WTC11 (cell line): ENCODE data around the gene NAMPT.

ENCODE experiments used
- ATF1 ChIP-seq: sonication (generic); formaldehyde crosslinking; IDR thresholded peaks from 2 replicates; pipeline ENCODE4 v1.8.1; 2023; ENCODE audit warnings: mild to moderate bottlenecking, moderate library complexity, missing genetic modification reagents
- FOXP1 ChIP-seq: sonication (generic); formaldehyde crosslinking; IDR thresholded peaks from 2 replicates; pipeline ENCODE4 v1.8.0; 2022; ENCODE audit warnings: missing genetic modification reagents, mild to moderate bottlenecking, moderate library complexity, borderline replicate concordance
- NFATC4 ChIP-seq: fragments of 250-450 bp; sonication (Bioruptor Pico); IDR thresholded peaks from 2 replicates; pipeline ENCODE4 v1.9.0; 2021; ENCODE audit warnings: mild to moderate bottlenecking
- RORB ChIP-seq: fragments of 250-450 bp; sonication (Bioruptor Pico); IDR thresholded peaks from 2 replicates; pipeline ENCODE4 v1.9.0; 2021; ENCODE audit warnings: mild to moderate bottlenecking
- TEAD4 ChIP-seq: sonication (generic); formaldehyde crosslinking; IDR thresholded peaks from 2 replicates; pipeline ENCODE4 v1.8.0; 2022; ENCODE audit warnings: mild to moderate bottlenecking, missing genetic modification reagents
- TF ChIP-seq, protein P1 (sequence below): sonication (generic); formaldehyde crosslinking; IDR thresholded peaks from 2 replicates; pipeline ENCODE4 v1.8.1; 2023; ENCODE audit warnings: mild to moderate bottlenecking, moderate library complexity, missing genetic modification reagents
- TF ChIP-seq, protein P2 (sequence below): fragments of 200-600 bp; IDR thresholded peaks from 2 replicates; pipeline ENCODE4 v1.8.0; 2022; ENCODE audit warnings: antibody characterized with exemption
- TF ChIP-seq, protein P3 (sequence below): sonication (generic); formaldehyde crosslinking; IDR thresholded peaks from 2 replicates; pipeline ENCODE4 v1.8.0; 2023; ENCODE audit warnings: missing genetic modification reagents, mild to moderate bottlenecking, borderline replicate concordance
- TF ChIP-seq, protein P4 (sequence below): sonication (generic); formaldehyde crosslinking; IDR thresholded peaks from 2 replicates; pipeline ENCODE4 v1.8.0; 2023; ENCODE audit warnings: missing genetic modification reagents
- TF ChIP-seq, protein P5 (sequence below): sonication (generic); formaldehyde crosslinking; conservative IDR thresholded peaks from 2 replicates; pipeline ENCODE4 v1.8.1; 2022; ENCODE audit warnings: mild to moderate bottlenecking, missing genetic modification reagents

DNA sequence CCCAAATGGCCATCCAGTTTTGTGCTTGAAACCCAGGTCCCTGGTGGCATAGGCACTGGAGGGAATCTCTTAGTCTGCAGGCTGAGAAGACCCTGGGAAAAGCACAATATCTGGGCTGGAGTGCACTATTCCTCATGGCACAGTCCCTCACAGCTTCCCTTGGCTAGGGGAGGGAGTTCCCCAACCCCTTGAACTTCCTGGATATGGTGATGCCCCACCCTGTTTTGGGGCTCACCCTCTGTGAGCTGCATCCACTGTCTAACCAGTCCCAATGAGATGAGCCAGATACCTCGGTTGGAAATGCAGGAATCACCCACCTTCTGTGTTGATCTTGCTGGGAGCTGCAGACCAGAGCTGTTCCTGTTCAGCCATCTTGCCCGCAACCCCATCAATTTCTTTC, 19.8 kb upstream of the NAMPT start:
- no peak for TF ChIP-seq RORB (CRISPR knock-in tag)
- TF ChIP-seq, protein P1, sequence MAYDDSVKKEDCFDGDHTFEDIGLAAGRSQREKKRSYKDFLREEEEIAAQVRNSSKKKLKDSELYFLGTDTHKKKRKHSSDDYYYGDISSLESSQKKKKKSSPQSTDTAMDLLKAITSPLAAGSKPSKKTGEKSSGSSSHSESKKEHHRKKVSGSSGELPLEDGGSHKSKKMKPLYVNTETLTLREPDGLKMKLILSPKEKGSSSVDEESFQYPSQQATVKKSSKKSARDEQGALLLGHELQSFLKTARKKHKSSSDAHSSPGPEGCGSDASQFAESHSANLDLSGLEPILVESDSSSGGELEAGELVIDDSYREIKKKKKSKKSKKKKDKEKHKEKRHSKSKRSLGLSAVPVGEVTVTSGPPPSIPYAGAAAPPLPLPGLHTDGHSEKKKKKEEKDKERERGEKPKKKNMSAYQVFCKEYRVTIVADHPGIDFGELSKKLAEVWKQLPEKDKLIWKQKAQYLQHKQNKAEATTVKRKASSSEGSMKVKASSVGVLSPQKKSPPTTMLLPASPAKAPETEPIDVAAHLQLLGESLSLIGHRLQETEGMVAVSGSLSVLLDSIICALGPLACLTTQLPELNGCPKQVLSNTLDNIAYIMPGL (CRISPR knock-in tag), result no peak
- TF ChIP-seq, protein P2, sequence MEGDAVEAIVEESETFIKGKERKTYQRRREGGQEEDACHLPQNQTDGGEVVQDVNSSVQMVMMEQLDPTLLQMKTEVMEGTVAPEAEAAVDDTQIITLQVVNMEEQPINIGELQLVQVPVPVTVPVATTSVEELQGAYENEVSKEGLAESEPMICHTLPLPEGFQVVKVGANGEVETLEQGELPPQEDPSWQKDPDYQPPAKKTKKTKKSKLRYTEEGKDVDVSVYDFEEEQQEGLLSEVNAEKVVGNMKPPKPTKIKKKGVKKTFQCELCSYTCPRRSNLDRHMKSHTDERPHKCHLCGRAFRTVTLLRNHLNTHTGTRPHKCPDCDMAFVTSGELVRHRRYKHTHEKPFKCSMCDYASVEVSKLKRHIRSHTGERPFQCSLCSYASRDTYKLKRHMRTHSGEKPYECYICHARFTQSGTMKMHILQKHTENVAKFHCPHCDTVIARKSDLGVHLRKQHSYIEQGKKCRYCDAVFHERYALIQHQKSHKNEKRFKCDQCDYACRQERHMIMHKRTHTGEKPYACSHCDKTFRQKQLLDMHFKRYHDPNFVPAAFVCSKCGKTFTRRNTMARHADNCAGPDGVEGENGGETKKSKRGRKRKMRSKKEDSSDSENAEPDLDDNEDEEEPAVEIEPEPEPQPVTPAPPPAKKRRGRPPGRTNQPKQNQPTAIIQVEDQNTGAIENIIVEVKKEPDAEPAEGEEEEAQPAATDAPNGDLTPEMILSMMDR, result no peak
- TF ChIP-seq, protein P3, sequence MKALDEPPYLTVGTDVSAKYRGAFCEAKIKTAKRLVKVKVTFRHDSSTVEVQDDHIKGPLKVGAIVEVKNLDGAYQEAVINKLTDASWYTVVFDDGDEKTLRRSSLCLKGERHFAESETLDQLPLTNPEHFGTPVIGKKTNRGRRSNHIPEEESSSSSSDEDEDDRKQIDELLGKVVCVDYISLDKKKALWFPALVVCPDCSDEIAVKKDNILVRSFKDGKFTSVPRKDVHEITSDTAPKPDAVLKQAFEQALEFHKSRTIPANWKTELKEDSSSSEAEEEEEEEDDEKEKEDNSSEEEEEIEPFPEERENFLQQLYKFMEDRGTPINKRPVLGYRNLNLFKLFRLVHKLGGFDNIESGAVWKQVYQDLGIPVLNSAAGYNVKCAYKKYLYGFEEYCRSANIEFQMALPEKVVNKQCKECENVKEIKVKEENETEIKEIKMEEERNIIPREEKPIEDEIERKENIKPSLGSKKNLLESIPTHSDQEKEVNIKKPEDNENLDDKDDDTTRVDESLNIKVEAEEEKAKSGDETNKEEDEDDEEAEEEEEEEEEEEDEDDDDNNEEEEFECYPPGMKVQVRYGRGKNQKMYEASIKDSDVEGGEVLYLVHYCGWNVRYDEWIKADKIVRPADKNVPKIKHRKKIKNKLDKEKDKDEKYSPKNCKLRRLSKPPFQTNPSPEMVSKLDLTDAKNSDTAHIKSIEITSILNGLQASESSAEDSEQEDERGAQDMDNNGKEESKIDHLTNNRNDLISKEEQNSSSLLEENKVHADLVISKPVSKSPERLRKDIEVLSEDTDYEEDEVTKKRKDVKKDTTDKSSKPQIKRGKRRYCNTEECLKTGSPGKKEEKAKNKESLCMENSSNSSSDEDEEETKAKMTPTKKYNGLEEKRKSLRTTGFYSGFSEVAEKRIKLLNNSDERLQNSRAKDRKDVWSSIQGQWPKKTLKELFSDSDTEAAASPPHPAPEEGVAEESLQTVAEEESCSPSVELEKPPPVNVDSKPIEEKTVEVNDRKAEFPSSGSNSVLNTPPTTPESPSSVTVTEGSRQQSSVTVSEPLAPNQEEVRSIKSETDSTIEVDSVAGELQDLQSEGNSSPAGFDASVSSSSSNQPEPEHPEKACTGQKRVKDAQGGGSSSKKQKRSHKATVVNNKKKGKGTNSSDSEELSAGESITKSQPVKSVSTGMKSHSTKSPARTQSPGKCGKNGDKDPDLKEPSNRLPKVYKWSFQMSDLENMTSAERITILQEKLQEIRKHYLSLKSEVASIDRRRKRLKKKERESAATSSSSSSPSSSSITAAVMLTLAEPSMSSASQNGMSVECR, result no peak
- TF ChIP-seq ATF1, result no peak
- TF ChIP-seq NFATC4 (CRISPR knock-in tag), result no peak
- no peak for TF ChIP-seq TEAD4 (CRISPR knock-in tag)
- TF ChIP-seq, protein P4, sequence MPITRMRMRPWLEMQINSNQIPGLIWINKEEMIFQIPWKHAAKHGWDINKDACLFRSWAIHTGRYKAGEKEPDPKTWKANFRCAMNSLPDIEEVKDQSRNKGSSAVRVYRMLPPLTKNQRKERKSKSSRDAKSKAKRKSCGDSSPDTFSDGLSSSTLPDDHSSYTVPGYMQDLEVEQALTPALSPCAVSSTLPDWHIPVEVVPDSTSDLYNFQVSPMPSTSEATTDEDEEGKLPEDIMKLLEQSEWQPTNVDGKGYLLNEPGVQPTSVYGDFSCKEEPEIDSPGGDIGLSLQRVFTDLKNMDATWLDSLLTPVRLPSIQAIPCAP (CRISPR knock-in tag), result no peak
- no peak for TF ChIP-seq FOXP1 (CRISPR knock-in tag)
- TF ChIP-seq, protein P5, sequence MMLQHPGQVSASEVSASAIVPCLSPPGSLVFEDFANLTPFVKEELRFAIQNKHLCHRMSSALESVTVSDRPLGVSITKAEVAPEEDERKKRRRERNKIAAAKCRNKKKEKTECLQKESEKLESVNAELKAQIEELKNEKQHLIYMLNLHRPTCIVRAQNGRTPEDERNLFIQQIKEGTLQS (CRISPR knock-in tag), result no peak
